Activated CD8-positive, alpha-beta T cell treated with anti-CD3 and anti-CD28 coated beads for 36 hours (primary cell): ENCODE measurements around the gene SKAP1. TPM values are rescaled to one million over a fixed set of nuclear protein-coding genes. Genes with fewer than 3 reads are reported as not detected.
A peak's percentile ranks its signal among the peaks of the same experiment; 100 is the strongest.

Experiments
- ATAC-seq: fragments of 200-7000 bp; cut with Tn5 transposase; one replicate; pipeline ENCODE4 v1.10.0; 2021; ENCODE audit warnings: mild to moderate bottlenecking, moderate library complexity
- CTCF ChIA-PET: fragments of 350-600 bp; sonication (Branson Sonifier 250); formaldehyde crosslinking; loops from one replicate; lab custom pipeline; 2021; ENCODE audit warnings: antibody characterized with exemption; lab: Charles Lee
- POLR2A ChIA-PET: fragments of 350-600 bp; sonication (Branson Sonifier 250); formaldehyde crosslinking; loops from one replicate; lab custom pipeline; 2021; ENCODE audit warnings: antibody characterized with exemption; lab: Charles Lee
- DNase-seq: peaks from one replicate; pipeline ENCODE4 v3.0.0-alpha.2; 2020
- H3K27ac Mint-ChIP-seq: one replicate; pipeline ENCODE4 v1.8.0; 2021; ENCODE audit warnings: mild to moderate bottlenecking, mixed read lengths
- H3K27me3 Mint-ChIP-seq: one replicate; pipeline ENCODE4 v1.8.0; 2021; ENCODE audit warnings: mixed read lengths
- H3K36me3 Mint-ChIP-seq: one replicate; pipeline ENCODE4 v1.8.0; 2021; ENCODE audit warnings: low read depth, mixed read lengths
- H3K4me1 Mint-ChIP-seq: one replicate; pipeline ENCODE4 v1.8.0; 2021; ENCODE audit warnings: low read depth, mixed read lengths
- H3K4me3 Mint-ChIP-seq: one replicate; pipeline ENCODE4 v1.8.0; 2021; ENCODE audit warnings: mild to moderate bottlenecking, moderate library complexity, mixed read lengths
- H3K9me3 Mint-ChIP-seq: one replicate; pipeline ENCODE4 v1.8.0; 2021; ENCODE audit warnings: mixed read lengths
- intact Hi-C: fragments of 100-400 bp; cut with micrococcal nuclease; formaldehyde crosslinking; loops from one replicate; pipeline ENCODE4 v1.10.0; 2022
- total RNA-seq, 2 experiments: library from RNA; stranded (reverse); gene quantifications; one replicate each; pipeline ENCODE4 v1.2.3, GENCODE V29; 2021
- TF ChIP-seq, protein P1 (sequence below): fragments of 200-600 bp; IDR thresholded peaks from one replicate; pipeline ENCODE4 v1.8.0; 2022; ENCODE audit warnings: antibody characterized with exemption, mild to moderate bottlenecking

The SKAP1 gene
- total RNA-seq, 2 experiments from 2014 or later, result 73.9 to 81.3 TPM

DNA sequence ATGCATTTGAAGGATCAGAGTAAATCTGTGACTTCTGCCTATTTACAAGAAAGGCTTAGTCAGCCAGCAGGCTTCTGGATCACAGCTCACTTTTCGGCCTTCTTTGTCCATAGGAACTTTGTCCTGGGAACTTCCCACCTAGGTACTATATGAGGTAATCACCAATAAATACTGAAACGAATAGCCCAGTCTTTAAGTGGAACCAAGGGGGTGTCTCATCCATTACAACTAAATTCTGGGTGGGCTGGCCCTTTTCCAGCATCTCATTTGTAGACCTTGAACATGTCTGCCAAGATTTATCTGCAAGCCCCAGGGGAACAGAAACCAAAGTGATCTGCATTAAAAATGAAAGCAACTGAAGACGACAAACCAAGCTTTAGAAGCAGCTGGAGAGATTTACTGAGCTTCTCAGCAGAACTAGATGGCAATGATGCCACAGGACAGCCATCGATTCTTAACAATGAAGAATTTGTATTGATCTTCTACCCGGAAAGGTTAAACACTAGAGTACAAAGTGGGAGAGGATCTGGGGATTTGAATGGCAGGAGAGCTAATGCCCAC lies 267.0 kb downstream of the SKAP1 start:
- ATAC-seq (no peak), DNase-seq (no peak)
- no peaks in the 10 kb centered on the region for H3K27me3 Mint-ChIP-seq
- H3K27ac Mint-ChIP-seq, result no peak overlapping the region
- H3K9me3 Mint-ChIP-seq, result no peaks in the 10 kb centered on the region
- TF ChIP-seq, protein P1, sequence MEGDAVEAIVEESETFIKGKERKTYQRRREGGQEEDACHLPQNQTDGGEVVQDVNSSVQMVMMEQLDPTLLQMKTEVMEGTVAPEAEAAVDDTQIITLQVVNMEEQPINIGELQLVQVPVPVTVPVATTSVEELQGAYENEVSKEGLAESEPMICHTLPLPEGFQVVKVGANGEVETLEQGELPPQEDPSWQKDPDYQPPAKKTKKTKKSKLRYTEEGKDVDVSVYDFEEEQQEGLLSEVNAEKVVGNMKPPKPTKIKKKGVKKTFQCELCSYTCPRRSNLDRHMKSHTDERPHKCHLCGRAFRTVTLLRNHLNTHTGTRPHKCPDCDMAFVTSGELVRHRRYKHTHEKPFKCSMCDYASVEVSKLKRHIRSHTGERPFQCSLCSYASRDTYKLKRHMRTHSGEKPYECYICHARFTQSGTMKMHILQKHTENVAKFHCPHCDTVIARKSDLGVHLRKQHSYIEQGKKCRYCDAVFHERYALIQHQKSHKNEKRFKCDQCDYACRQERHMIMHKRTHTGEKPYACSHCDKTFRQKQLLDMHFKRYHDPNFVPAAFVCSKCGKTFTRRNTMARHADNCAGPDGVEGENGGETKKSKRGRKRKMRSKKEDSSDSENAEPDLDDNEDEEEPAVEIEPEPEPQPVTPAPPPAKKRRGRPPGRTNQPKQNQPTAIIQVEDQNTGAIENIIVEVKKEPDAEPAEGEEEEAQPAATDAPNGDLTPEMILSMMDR, result no peak
- peaks cover 3% of the 10 kb centered on the region for H3K4me1 Mint-ChIP-seq
- ChIA-PET POLR2A (no interaction called here), CTCF (interaction anchor here (0.9 to 2.1 kb wide), 3 partner anchors 11 to 430 kb away, joined by 3 to 8 read pairs (median 3); partner anchors contain the start of gene HOXB5)
- intact Hi-C loops, result no loop called here
- H3K36me3 Mint-ChIP-seq, result peaks cover 16% of the 10 kb centered on the region
- no peak overlapping the region for H3K4me3 Mint-ChIP-seq

DNA sequence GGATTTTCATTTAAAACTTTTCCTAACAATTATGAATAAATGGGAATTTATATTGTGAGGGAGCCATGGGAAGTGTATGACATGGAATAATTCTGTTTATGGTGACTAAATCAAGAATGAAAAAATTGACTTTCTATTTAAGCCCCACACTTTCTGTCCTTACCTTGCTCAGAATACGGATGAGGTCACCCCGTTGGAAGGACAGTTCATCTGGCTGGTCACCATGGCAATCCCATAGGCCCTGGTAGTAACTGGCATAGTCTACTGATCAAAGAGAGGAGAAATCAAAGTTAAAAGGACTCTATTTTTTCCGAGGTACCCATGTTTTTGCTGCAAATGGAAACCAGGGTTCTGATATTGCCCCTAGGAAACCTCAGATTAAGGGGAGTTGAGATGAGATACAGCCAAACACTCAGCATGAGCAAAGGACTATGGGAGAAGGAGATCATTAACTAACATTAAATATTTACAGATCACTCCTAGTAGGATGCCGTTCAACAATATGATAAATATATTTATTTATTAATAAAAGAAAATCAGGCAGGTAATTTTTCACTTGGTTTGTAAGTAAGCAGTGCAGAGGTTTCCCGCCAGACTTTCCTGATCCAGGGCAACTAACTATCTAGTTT lies 267.6 kb downstream of the SKAP1 start:
- DNase-seq, result no peak
- intact Hi-C loops, result no loop called here
- Mint-ChIP-seq H3K9me3 (no peaks in the 10 kb centered on the region), H3K27ac (no peak overlapping the region), H3K27me3 (no peaks in the 10 kb centered on the region), H3K36me3 (peaks cover 16% of the 10 kb centered on the region), H3K4me3 (no peak overlapping the region), H3K4me1 (peaks cover 3% of the 10 kb centered on the region)
- TF ChIP-seq, protein P1, result no peak
- POLR2A ChIA-PET, result no interaction called here
- ATAC-seq, result no peak
- CTCF ChIA-PET, result interaction anchor here (0.9 to 2.1 kb wide), 3 partner anchors 11 to 431 kb away, joined by 3 to 8 read pairs (median 3); partner anchors contain the start of gene HOXB5

DNA sequence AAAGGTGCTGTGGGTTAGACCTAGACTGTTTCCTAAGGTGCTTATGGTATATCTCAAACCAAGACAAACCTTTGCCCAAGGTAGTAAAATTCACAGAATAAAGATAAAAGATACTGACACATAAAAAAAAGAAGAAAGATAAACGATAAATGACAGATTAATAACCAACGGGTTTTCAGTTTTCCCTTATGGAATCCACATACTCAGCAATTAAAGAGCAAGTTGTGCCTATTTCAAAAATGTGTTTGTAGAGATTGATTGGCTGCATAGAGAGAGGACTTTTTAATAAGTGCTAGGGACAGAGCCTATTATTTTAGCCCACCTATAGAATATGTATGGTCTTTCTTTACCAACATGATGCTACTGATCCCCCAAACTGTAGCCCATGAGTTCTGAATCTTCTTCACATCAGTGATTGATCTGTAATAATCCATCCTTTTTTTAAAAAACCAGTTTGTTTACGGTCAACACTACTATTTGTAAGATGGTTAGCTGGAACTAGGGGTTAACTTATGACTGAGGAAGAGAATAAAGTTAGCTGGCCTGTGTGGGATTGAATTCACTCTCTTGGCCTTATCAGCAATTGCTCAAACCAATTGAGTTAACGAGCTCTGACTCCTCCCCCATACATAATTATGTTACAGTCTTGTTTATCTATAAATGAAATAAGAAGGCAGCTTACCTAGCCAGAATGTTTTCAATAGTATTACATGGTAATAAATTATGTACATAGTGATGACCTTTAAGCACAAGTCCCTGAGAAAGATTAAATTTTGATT lies 268.7 kb downstream of the SKAP1 start:
- H3K36me3 Mint-ChIP-seq, result peaks cover 19% of the 10 kb centered on the region
- H3K9me3 Mint-ChIP-seq, result no peaks in the 10 kb centered on the region
- ChIA-PET CTCF (interaction anchor here (1.0 to 2.1 kb wide), 2 partner anchors 10 to 13 kb away, joined by 3 to 8 read pairs; no protein-coding TSS in a partner anchor), POLR2A (no interaction called here)
- intact Hi-C loops, result no loop called here
- DNase-seq, result no peak
- no peaks in the 10 kb centered on the region for H3K4me1 Mint-ChIP-seq
- no peak for ATAC-seq
- no peak overlapping the region for H3K4me3 Mint-ChIP-seq
- TF ChIP-seq, protein P1, result no peak
- no peaks in the 10 kb centered on the region for H3K27me3 Mint-ChIP-seq
- H3K27ac Mint-ChIP-seq, result no peak overlapping the region

DNA sequence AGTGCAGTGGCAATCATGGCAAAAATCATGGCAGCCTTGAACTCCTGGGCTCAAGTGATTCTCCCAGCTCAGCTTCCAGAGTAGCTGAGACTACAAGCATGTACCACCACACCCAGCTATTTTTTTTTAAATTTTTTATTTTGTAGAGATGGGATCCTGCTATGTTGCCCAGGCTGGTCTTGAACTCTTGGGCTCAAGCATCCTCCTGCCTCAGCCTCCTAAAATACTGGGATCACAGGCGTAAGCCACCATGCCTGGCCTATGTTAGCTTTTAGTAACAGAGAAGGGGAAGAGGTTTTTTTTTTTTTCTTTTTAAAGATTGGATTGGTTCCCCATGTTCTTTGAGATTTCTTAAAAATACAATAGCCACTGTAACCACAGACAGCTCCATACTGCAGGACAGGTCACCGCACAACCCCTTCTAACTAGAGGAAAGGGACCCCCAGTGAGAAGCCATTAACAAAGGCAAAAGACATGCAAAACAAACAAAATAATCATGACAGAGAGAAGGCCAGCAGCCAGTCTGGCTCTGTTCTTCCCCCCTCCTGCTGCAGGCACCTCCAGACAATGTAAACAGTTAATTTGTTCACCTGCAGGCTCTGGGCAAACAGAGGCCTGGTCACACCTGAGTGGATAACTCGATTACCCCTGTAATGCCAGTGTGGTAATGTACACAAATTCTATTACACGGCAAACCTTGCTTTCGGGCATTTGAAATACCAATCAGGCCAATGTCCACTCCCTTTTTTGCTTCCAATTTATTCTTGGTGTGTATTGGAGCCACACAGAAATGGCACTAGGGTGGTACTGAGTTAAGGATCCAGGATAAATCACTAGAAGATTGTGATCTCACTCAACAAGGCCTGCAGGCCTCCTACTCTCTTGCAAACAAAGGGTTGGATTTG lies 269.6 kb downstream of the SKAP1 start:
- TF ChIP-seq, protein P1, result no peak

More for the DNA sequence above, 269.6 kb downstream of the SKAP1 start:
- ATAC-seq, result no peak
- peak overlapping the region; percentile 6 for H3K27ac Mint-ChIP-seq
- no peaks in the 10 kb centered on the region for H3K27me3 Mint-ChIP-seq
- intact Hi-C loops, result no loop called here
- H3K36me3 Mint-ChIP-seq, result peaks cover 21% of the 10 kb centered on the region
- no peak overlapping the region for H3K4me3 Mint-ChIP-seq
- no peaks in the 10 kb centered on the region for H3K9me3 Mint-ChIP-seq
- ChIA-PET POLR2A (interaction anchor here (1.0 to 1.2 kb wide), 2 partner anchors 12 to 32 kb away, joined by 3 read pairs; no protein-coding TSS in a partner anchor), CTCF (interaction anchor here (0.7 to 1.3 kb wide), 3 partner anchors 14 to 62 kb away, joined by 3 to 6 read pairs (median 3); no protein-coding TSS in a partner anchor)
- DNase-seq, result no peak
- no peaks in the 10 kb centered on the region for H3K4me1 Mint-ChIP-seq
